Muscle layer of colon (tissue), 2 donors: ENCODE measurements around the gene CC2D1A.
"Not testable (repeated sequence)": the region's sequence is repeated elsewhere in the genome, so short reads cannot be mapped to it uniquely, and the experiment has no call there.

ENCODE experiments used
- H3K27ac ChIP-seq: one replicate; pipeline ENCODE4 v1.7.0; 2013; ENCODE audit warnings: low read depth, mild to moderate bottlenecking, low read length, moderate library complexity
- H3K27me3 ChIP-seq, 2 donors: one replicate each; pipeline ENCODE4 v1.7.0; 2013; ENCODE audit warnings: low read length in 2 of 2, mild to moderate bottlenecking in 2 of 2; ENCODE audit not compliant: insufficient read depth in 2 of 2, control insufficient read depth in 1 of 2
- H3K36me3 ChIP-seq: one replicate; pipeline ENCODE4 v1.7.0; 2013; ENCODE audit warnings: mild to moderate bottlenecking, low read length; ENCODE audit not compliant: insufficient read depth
- H3K4me1 ChIP-seq: one replicate; pipeline ENCODE4 v1.7.0; 2013; ENCODE audit warnings: mild to moderate bottlenecking, low read length; ENCODE audit not compliant: insufficient read depth
- H3K4me3 ChIP-seq, 2 donors: one replicate each; pipeline ENCODE4 v1.7.0; 2013; ENCODE audit warnings: low read length in 2 of 2, low read depth in 1 of 2, mild to moderate bottlenecking in 1 of 2, moderate library complexity in 1 of 2
- H3K9ac ChIP-seq: one replicate; pipeline ENCODE4 v1.7.0; 2013; ENCODE audit warnings: low read length
- H3K9me3 ChIP-seq: one replicate; pipeline ENCODE4 v1.7.0; 2013; ENCODE audit warnings: mild to moderate bottlenecking, low read length
- donor health status: abdominal sarcoma.
- donor health status: Adenocarcinoma of cecum.

The CC2D1A gene

DNA sequence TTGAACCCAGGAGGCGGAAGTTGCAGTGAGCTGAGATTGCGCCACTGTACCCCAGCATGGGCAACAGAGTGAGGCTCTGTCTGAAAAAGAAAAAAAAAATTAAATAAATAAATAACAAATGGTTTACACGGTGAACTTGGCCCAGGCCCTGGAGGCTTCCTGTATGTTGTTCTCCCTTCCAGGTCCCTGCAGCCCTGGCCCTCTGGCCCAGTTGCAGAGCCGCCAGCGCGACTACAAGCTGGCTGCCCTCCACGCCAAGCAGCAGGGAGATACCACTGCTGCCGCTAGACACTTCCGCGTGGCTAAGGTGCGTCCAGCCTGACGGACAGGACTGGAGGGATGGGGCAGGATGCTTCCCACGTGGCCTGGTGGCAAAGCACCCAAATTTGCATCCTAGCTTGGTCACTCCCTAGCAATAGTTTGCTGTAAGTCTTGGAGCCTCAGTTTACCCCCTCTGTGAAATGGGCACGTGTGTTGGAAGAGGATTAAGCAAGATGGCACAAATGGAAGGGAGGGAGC, 11.9 kb downstream of the CC2D1A start:
- no peaks in the 10 kb centered on the region for H3K9me3 ChIP-seq
- no peak overlapping the region for H3K4me3 ChIP-seq
- H3K9ac ChIP-seq = no peak overlapping the region
- H3K36me3 ChIP-seq = peaks cover 44% of the 10 kb centered on the region
- H3K4me1 ChIP-seq = no peaks in the 10 kb centered on the region
- H3K27ac ChIP-seq = no peak overlapping the region
- H3K27me3 ChIP-seq = no peaks in the 10 kb centered on the region

- Histone ChIP-seq H3K4me3 (no peak overlapping the region), H3K27me3 (no peaks in the 10 kb centered on the region), H3K9ac (no peak overlapping the region), H3K4me1 (no peaks in the 10 kb centered on the region), H3K9me3 (no peaks in the 10 kb centered on the region), H3K27ac (no peak overlapping the region), H3K36me3 (peaks cover 46% of the 10 kb centered on the region)
Observed at GRCh38 chr19:13918726-13919411, 12.9 kb downstream of the CC2D1A start.

GRCh38 chr19:13920524-13920923, 14.5 kb downstream of the CC2D1A start:
- H3K36me3 ChIP-seq = peaks cover 47% of the 10 kb centered on the region
- H3K4me3 ChIP-seq = no peak overlapping the region
- no peaks in the 10 kb centered on the region for H3K4me1 ChIP-seq
- no peak overlapping the region for H3K9ac ChIP-seq
- H3K9me3 ChIP-seq = no peaks in the 10 kb centered on the region
- H3K27ac ChIP-seq = no peak overlapping the region
- H3K27me3 ChIP-seq = no peaks in the 10 kb centered on the region

GRCh38 chr19:13920940-13921747, 15.1 kb downstream of the CC2D1A start:
- Histone ChIP-seq H3K4me3 (no peak overlapping the region), H3K9me3 (no peaks in the 10 kb centered on the region), H3K27me3 (no peaks in the 10 kb centered on the region), H3K4me1 (no peaks in the 10 kb centered on the region), H3K9ac (no peak overlapping the region), H3K36me3 (peaks cover 41% of the 10 kb centered on the region), H3K27ac (no peak overlapping the region)

DNA sequence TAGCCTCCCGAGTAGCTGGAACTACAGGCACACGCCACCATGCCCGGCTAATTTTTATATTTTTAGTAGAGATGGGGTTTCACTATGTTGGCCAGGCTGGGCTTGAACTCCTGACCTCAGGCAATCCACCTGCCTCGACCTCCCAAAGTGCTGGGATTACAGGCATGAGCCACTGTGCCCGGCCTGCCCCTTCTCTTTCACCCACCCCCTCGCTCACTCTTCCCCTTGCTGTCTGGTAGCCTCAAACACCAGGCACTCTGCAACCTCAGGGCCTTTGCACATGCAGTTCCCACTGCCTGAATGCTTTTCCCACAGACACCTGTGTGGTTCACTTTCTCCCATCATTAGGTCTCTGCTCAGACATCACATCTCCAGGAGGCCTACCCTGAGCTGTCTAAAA, 16.1 kb downstream of the CC2D1A start:
- not testable (repeated sequence) for H3K27ac ChIP-seq, H3K9ac ChIP-seq, H3K4me3 ChIP-seq, H3K4me1 ChIP-seq, H3K9me3 ChIP-seq, H3K27me3 ChIP-seq
- H3K36me3 ChIP-seq = peaks cover 50% of the 10 kb centered on the region

GRCh38 chr19:13923194-13923987, 17.4 kb downstream of the CC2D1A start:
- H3K4me1 ChIP-seq = no peaks in the 10 kb centered on the region
- H3K36me3 ChIP-seq = peaks cover 52% of the 10 kb centered on the region
- no peaks in the 10 kb centered on the region for H3K27me3 ChIP-seq
- H3K27ac ChIP-seq = no peak overlapping the region
- no peaks in the 10 kb centered on the region for H3K9me3 ChIP-seq
- H3K4me3 ChIP-seq = no peak overlapping the region
- H3K9ac ChIP-seq = no peak overlapping the region

- H3K4me3 ChIP-seq = no peak overlapping the region
- H3K36me3 ChIP-seq = peaks cover 41% of the 10 kb centered on the region
- no peak overlapping the region for H3K9ac ChIP-seq
- no peaks in the 10 kb centered on the region for H3K4me1 ChIP-seq
- H3K27ac ChIP-seq = no peak overlapping the region
- H3K9me3 ChIP-seq = no peaks in the 10 kb centered on the region
- H3K27me3 ChIP-seq = no peaks in the 10 kb centered on the region
Observed at GRCh38 chr19:13926010-13926409, 20.0 kb downstream of the CC2D1A start.

DNA sequence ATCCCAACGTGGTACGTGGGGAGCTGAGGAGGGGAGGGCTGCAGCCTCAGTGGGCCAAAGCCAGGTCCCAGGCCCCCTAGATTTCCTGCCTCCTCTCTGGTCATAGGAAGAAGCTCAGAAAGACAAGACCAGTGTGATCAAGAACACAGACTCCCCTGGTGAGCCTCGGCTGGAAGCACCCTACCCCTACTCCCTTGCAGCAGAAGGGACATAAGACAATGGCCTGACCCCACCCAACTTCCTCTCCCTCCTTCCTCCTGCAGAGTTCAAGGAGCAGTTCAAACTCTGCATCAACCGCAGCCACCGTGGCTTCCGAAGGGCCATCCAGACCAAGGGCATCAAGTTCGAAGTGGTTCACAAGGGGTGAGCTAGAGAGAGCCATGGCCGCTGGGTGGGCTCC, 20.7 kb downstream of the CC2D1A start:
- Histone ChIP-seq H3K4me1 (no peaks in the 10 kb centered on the region), H3K27me3 (no peaks in the 10 kb centered on the region), H3K36me3 (peaks cover 34% of the 10 kb centered on the region), H3K9ac (no peak overlapping the region), H3K9me3 (no peaks in the 10 kb centered on the region), H3K4me3 (no peak overlapping the region), H3K27ac (no peak overlapping the region)

- H3K9ac ChIP-seq = no peak overlapping the region
- peaks cover 23% of the 10 kb centered on the region for H3K36me3 ChIP-seq
- no peaks in the 10 kb centered on the region for H3K4me1 ChIP-seq
- no peaks in the 10 kb centered on the region for H3K27me3 ChIP-seq
- H3K27ac ChIP-seq = no peak overlapping the region
- no peaks in the 10 kb centered on the region for H3K9me3 ChIP-seq
- no peak overlapping the region for H3K4me3 ChIP-seq
Observed at GRCh38 chr19:13929340-13929739, 23.3 kb downstream of the CC2D1A start.

DNA sequence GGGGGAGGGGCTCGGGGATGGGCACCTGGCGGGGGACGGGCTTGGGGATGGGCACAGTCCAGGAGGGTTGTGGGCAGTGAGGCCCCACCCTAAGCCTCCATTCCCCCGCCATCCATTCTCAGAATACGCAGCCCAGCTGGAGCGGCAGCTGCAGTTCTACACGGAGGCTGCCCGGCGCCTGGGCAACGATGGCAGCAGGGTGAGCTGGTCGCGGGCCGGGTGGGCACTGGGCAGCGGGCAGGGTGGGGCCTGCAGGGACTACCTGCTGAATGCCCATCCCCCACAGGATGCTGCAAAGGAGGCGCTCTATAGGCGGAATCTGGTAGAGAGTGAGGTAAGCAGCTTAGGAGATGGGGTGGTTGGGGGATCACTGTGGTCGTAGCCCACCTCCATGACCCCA, 24.0 kb downstream of the CC2D1A start:
- Histone ChIP-seq H3K27ac (no peak overlapping the region), H3K4me1 (no peaks in the 10 kb centered on the region), H3K9me3 (no peaks in the 10 kb centered on the region), H3K9ac (no peak overlapping the region), H3K4me3 (no peak overlapping the region), H3K27me3 (no peaks in the 10 kb centered on the region), H3K36me3 (peaks cover 17% of the 10 kb centered on the region)

DNA sequence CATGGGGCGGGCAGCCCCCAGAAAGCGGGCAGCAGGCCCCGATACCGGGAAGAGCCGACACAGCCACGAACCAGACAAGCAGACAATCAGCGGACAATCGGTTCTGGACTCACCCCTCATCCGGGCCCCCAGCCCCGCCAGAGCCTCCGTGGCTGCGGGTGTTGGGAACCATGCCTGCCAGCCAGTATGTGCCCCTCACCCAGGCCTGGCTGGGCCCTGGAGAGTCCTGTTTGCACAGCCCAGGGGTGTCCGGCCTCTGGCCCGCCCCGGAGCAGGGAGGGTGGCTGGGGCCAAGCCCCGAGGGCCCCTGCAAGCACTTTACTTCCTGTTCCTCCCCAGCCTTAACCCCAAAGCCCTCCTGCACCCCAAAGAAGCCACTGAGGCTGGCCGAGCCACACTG, 24.4 kb downstream of the CC2D1A start:
- no peak overlapping the region for H3K4me3 ChIP-seq
- H3K36me3 ChIP-seq = peaks cover 13% of the 10 kb centered on the region

More for the DNA sequence above, 24.4 kb downstream of the CC2D1A start:
- no peaks in the 10 kb centered on the region for H3K4me1 ChIP-seq
- no peaks in the 10 kb centered on the region for H3K9me3 ChIP-seq
- H3K9ac ChIP-seq = no peak overlapping the region
- H3K27me3 ChIP-seq = peaks cover 0 to 3% of the 10 kb centered on the region in 2 donors
- no peak overlapping the region for H3K27ac ChIP-seq
